Loucy (cell line): ENCODE measurements around the gene WDR48.

Experiments used
- EZH2phosphoT487 ChIP-seq: fragments of 200-600 bp; IDR thresholded peaks from 2 replicates; pipeline ENCODE4 v1.6.1; 2018; ENCODE audit warnings: antibody characterized with exemption, mild to moderate bottlenecking, moderate library complexity, borderline replicate concordance
- TF ChIP-seq, protein P1 (sequence below): fragments of 200-600 bp; sonication (generic); conservative IDR thresholded peaks from 2 replicates; pipeline ENCODE4 v1.5.1; 2014; ENCODE audit warnings: mild to moderate bottlenecking, antibody characterized with exemption, low read length

- TF ChIP-seq, protein P1, sequence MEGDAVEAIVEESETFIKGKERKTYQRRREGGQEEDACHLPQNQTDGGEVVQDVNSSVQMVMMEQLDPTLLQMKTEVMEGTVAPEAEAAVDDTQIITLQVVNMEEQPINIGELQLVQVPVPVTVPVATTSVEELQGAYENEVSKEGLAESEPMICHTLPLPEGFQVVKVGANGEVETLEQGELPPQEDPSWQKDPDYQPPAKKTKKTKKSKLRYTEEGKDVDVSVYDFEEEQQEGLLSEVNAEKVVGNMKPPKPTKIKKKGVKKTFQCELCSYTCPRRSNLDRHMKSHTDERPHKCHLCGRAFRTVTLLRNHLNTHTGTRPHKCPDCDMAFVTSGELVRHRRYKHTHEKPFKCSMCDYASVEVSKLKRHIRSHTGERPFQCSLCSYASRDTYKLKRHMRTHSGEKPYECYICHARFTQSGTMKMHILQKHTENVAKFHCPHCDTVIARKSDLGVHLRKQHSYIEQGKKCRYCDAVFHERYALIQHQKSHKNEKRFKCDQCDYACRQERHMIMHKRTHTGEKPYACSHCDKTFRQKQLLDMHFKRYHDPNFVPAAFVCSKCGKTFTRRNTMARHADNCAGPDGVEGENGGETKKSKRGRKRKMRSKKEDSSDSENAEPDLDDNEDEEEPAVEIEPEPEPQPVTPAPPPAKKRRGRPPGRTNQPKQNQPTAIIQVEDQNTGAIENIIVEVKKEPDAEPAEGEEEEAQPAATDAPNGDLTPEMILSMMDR, result no peak
- TF ChIP-seq EZH2phosphoT487, result no peak
Measured at GRCh38 chr3:39137435-39137936, 85.7 kb downstream of the WDR48 start.
